K562 (cell line): ENCODE measurements around the gene GRK3. TPM values are rescaled to one million over a fixed set of nuclear protein-coding genes. Genes with fewer than 3 reads are reported as not detected.

ENCODE experiments used
- ARNT ChIP-seq, 2 experiments: fragments of 450-650 bp; IDR thresholded peaks; 2 replicates each; pipeline ENCODE4 v1.6.1; 2016; ENCODE audit warnings: mild to moderate bottlenecking in 1 of 2
- CHD7 ChIP-seq: fragments of 200-600 bp; sonication (generic); IDR thresholded peaks from one replicate; pipeline ENCODE4 v1.6.1; 2012; ENCODE audit warnings: mild to moderate bottlenecking, low read depth, low read length, inconsistent platforms
- CTBP1 ChIP-seq: fragments of 450-650 bp; IDR thresholded peaks from 2 replicates; pipeline ENCODE4 v1.6.1; 2016; ENCODE audit warnings: borderline replicate concordance
- EZH2 ChIP-seq: IDR thresholded peaks from 2 replicates; pipeline ENCODE4 v1.6.1; 2012; ENCODE audit warnings: low read depth, mild to moderate bottlenecking, inconsistent platforms, low read length, borderline replicate concordance
- PCBP1 ChIP-seq: fragments of 200-400 bp; formaldehyde crosslinking; IDR thresholded peaks from 2 replicates; pipeline ENCODE4 v1.6.1; 2018; ENCODE audit warnings: mild to moderate bottlenecking, low read depth, low read length; ENCODE audit not compliant: poor library complexity, severe bottlenecking
- SP1 ChIP-seq: sonication (generic); formaldehyde crosslinking; IDR thresholded peaks from 2 replicates; pipeline ENCODE4 v1.8.1; 2022; ENCODE audit warnings: mild to moderate bottlenecking, missing genetic modification reagents
- SUPT5H ChIP-seq: fragments of 450-650 bp; IDR thresholded peaks from 2 replicates; pipeline ENCODE4 v1.6.1; 2016
- TSHZ1 ChIP-seq: fragments of 250-450 bp; sonication (Bioruptor Pico); IDR thresholded peaks from 2 replicates; pipeline ENCODE4 v1.4.0; 2020; ENCODE audit warnings: mild to moderate bottlenecking, moderate library complexity
- ZNF431 ChIP-seq: sonication (generic); formaldehyde crosslinking; IDR thresholded peaks from 2 replicates; pipeline ENCODE4 v1.8.0; 2022; ENCODE audit warnings: mild to moderate bottlenecking, missing genetic modification reagents
- polyA plus RNA-seq, 8 experiments: library from polyadenylated mRNA; depleted of rRNA in 4 of 8; stranded (reverse) in 5 of 8; unstranded in 3 of 8; fragments of >200 nt; fragmentation: Nextera tagmentation in 2 of 8; fragmentation: Illumina TruSeq in 1 of 8; extraction: Ambion mirVana in 2 of 8; extraction: Trizol in 1 of 8; gene quantifications; 2 replicates each; pipeline versions ENCODE4 v1.2.1 to v1.2.3, GENCODE V29; 2011 to 2014; ENCODE audit warnings: inconsistent platforms in 1 of 8, missing spikeins in 1 of 8
- total RNA-seq, 7 experiments: library from RNA; depleted of rRNA in 6 of 7; stranded (reverse); fragments of >200 nt in 6 of 7; fragmentation: Illumina TruSeq in 2 of 7; extraction: Trizol in 2 of 7; gene quantifications; 2 replicates each; pipeline versions ENCODE4 v1.2.1 to v1.2.3, GENCODE V29; 2011 to 2021; ENCODE audit warnings: low replicate concordance in 1 of 7
- TF ChIP-seq, protein P1 (sequence below), 2 experiments: fragments of 200-800 bp in 1 of 2; sonication (Bioruptor generic) in 1 of 2; sonication (generic) in 1 of 2; formaldehyde crosslinking in 1 of 2; IDR thresholded peaks in 1 of 2; conservative IDR thresholded peaks in 1 of 2; 2 replicates each; pipeline versions ENCODE4 v1.5.0 to v1.6.1; 2016 to 2020; ENCODE audit warnings: missing compliant biosample characterization in 1 of 2, missing genetic modification characterization in 1 of 2, missing genetic modification reagents in 1 of 2

Gene GRK3
- total and polyA plus RNA-seq, 9 of the 15 experiments (the other 6 are each of a cell fraction or from before 2014, with no cell fraction given): 1.4 to 7.6 (median 3.6) TPM

- TF ChIP-seq CHD7 (no peak), ARNT (IDR thresholded peaks at IDR 0.05) (no peak), SUPT5H (no peak), PCBP1 (no peak), EZH2 (no peak), CTBP1 (no peak), ZNF431 (CRISPR knock-in tag) (no peak), SP1 (CRISPR knock-in tag) (no peak), TSHZ1 (CRISPR knock-in tag) (no peak)
- TF ChIP-seq, protein P1, sequence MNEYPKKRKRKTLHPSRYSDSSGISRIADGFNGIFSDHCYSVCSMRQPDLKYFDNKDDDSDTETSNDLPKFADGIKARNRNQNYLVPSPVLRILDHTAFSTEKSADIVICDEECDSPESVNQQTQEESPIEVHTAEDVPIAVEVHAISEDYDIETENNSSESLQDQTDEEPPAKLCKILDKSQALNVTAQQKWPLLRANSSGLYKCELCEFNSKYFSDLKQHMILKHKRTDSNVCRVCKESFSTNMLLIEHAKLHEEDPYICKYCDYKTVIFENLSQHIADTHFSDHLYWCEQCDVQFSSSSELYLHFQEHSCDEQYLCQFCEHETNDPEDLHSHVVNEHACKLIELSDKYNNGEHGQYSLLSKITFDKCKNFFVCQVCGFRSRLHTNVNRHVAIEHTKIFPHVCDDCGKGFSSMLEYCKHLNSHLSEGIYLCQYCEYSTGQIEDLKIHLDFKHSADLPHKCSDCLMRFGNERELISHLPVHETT (CRISPR knock-in tag; conservative IDR thresholded peaks at IDR 0.05 in 1 of 2, IDR thresholded peaks at IDR 0.05 in 1 of 2): no peak
Observed at GRCh38 chr22:25764270-25765015, 200.0 kb downstream of the GRK3 start (continued).
